22Rv1 (cell line): ENCODE data around the gene MGST3.

Experiments used
- H3K27ac ChIP-seq: fragments of 450-650 bp; 2 replicates; pipeline ENCODE4 v1.5.1; 2017
- CTCF ChIP-seq: fragments of 450-650 bp; IDR thresholded peaks from 2 replicates; pipeline ENCODE4 v1.5.1; 2017; ENCODE audit warnings: mild to moderate bottlenecking
- ZFX ChIP-seq: fragments of 450-650 bp; IDR thresholded peaks from 2 replicates; pipeline ENCODE4 v1.6.1; 2017; ENCODE audit warnings: antibody characterized with exemption, borderline replicate concordance

Gene MGST3

GRCh38 chr1:165616987-165617546 lies 14.0 kb upstream of the MGST3 start:
- TF ChIP-seq ZFX, result no peak
- TF ChIP-seq CTCF, result no peak
- no peak overlapping the region for H3K27ac ChIP-seq

DNA sequence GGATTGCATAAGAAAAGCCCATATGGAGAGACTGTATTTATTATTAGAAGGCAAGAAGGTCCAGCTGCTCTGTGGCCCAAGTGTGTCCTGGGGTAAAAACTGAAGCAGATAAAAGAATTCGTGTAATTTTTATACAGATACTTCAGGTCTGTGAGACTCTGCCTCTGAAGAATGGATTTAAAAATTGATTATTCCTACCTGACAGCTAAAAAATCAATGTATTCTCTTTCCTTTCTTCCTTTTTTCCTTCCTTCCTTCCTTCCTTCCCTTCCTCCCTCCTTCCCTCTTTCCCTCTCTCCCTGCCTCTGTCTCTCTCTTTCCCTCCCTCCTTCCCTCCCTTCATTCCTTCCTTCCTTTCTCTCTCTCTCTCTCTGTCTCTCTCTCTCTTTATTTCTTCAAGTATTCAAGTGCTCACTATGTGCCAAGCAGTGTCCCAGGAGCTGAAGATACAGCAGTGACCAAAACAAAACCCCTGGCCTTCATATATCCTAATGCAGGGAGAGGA lies 11.3 kb upstream of the MGST3 start:
- TF ChIP-seq CTCF (no peak), ZFX (no peak)
- no peak overlapping the region for H3K27ac ChIP-seq

DNA sequence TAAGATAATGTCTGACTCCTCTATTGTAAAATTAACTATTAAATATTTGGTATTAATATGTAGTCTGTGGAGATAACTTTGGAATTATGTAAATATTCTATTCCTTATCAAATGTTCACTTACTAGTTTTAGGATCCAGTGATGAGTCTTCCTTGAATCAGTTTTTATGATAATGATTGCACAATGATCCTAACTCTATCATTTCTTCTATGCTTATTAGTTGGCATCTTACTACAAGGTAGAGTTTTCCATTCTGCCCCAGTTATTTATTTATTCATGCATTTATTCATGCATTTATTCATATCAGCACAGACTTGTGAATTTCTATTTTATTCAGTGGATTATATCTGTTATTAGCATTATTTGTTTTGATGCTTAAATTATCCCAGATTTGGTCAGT lies 7.4 kb upstream of the MGST3 start:
- no peak overlapping the region for H3K27ac ChIP-seq
- TF ChIP-seq ZFX (no peak), CTCF (no peak)

GRCh38 chr1:165624441-165624840 lies 6.6 kb upstream of the MGST3 start:
- TF ChIP-seq ZFX, result no peak
- TF ChIP-seq CTCF, result no peak
- no peak overlapping the region for H3K27ac ChIP-seq

GRCh38 chr1:165628147-165628822 lies 2.7 kb upstream of the MGST3 start:
- no peak for TF ChIP-seq ZFX
- TF ChIP-seq CTCF, result no peak
- H3K27ac ChIP-seq, result no peak overlapping the region

DNA sequence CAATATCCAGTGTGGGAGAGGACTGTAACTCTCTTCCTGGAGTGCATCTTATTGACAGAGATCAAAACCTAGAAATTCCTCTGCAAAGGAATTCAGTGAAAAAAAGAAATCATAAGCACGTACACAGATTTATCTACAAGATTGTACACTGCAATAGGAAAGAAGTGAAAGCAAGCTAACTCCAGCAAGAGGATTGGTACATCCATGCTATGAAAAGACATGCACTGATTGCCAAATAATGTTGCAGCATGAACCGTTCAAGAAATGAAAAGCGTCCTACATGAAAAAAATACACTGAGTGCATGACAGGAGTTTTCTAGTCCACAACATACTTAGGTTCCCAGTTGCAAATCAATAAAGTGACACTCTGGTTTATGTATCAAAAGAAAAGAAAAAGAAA lies 1.9 kb upstream of the MGST3 start:
- no peak overlapping the region for H3K27ac ChIP-seq
- no peak for TF ChIP-seq ZFX
- TF ChIP-seq CTCF, result no peak

DNA sequence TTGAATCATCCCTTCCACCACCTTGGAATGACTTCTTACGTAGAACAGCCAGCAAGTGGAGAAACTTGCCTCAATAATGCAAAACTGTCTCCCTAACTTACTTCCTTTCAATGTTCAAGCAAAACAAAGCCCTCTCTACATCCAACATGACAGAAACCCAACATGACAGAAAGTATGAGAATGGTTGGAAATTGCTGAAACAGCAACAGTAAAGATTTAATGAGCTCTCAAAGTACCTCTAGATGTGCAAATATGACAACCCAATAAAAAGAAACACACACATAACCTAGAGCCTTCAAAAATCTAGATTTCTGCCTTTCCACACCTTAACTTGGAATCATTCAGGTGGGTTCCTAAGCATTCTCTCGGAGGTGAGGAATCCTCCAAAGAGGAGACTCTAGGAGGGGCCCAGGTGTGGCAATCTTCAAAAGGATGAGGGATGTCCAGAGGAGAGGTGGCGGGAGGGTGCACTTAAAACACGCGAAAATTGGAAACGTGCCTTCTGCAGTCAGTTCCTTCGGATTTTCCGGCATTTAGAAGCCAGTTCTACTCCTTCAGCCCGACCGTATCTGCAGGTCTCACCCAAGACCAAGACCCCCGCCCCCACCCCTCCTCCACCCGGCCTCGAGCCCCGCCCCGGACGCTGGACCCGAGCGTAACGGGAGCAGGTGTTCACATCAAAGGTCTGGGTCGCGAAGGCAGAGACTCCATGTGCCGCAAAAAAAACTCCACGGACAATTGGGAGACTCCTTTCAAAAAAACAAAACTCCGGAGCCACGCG lies 996 bp upstream of the MGST3 start:
- TF ChIP-seq CTCF (no peak), ZFX (no peak)
- H3K27ac ChIP-seq, result peak overlapping the region; percentile 95
